Central memory CD4-positive, alpha-beta T cell (primary cell): ENCODE measurements around the gene TAS2R13.

Source experiments
- DNase-seq: peaks from one replicate; pipeline ENCODE4 v3.0.0; 2022
- total RNA-seq, 3 experiments: gene quantifications; one replicate each; lab custom pipeline; 2026; lab: John Stamatoyannopoulos, UW

TAS2R13 gene
- total RNA-seq = 0.53 to 0.96 (median 0.71) reads per million in 3 experiments

- DNase-seq = no peak
These were observed at the start of gene TAS2R13 for GRCh38 chr12:10909462-10909861. TSS of gene TAS2R13 (minus strand) at chr12:10909562. CDS start at chr12:10909298, 264 bp downstream.

GRCh38 chr12:10957741-10958140 is 48.4 kb upstream of the TAS2R13 start:
- DNase-seq = no peak

GRCh38 chr12:10956085-10956484 is 46.7 kb upstream of the TAS2R13 start:
- no peak for DNase-seq

- no peak for DNase-seq
These were observed 43.3 kb upstream of the TAS2R13 start for GRCh38 chr12:10952645-10953044.

GRCh38 chr12:10943167-10943566 is 33.8 kb upstream of the TAS2R13 start:
- DNase-seq = no peak

- no peak for DNase-seq
These were observed 32.7 kb upstream of the TAS2R13 start for GRCh38 chr12:10941916-10942607.

- no peak for DNase-seq
These were observed 32.0 kb upstream of the TAS2R13 start for GRCh38 chr12:10941369-10941768.

- no peak for DNase-seq
These were observed 31.0 kb upstream of the TAS2R13 start for GRCh38 chr12:10940389-10940788.

- DNase-seq = no peak
These were observed 29.8 kb upstream of the TAS2R13 start, which contains the start of gene TAS2R14 for GRCh38 chr12:10939163-10939562. TSS of gene TAS2R14 (minus strand) at chr12:10939263. CDS start at chr12:10939207, 56 bp downstream.

- DNase-seq = no peak
These were observed 27.1 kb upstream of the TAS2R13 start for GRCh38 chr12:10936506-10936905.

- DNase-seq = no peak
These were observed 19.5 kb upstream of the TAS2R13 start, which contains the start of gene PRH2 for GRCh38 chr12:10928746-10929286. TSS of gene PRH2 (plus strand) at chr12:10929236. CDS start at chr12:10929274, 38 bp downstream.

- no peak for DNase-seq
These were observed 16.9 kb upstream of the TAS2R13 start for GRCh38 chr12:10926269-10926668.

- no peak for DNase-seq
These were observed 10.4 kb upstream of the TAS2R13 start for GRCh38 chr12:10919809-10920208.

- no peak for DNase-seq
These were observed 1.0 kb upstream of the TAS2R13 start for GRCh38 chr12:10910380-10910779.

GRCh38 chr12:10904686-10905085 is 4.7 kb downstream of the TAS2R13 start:
- no peak for DNase-seq

- no peak for DNase-seq
These were observed 7.9 kb downstream of the TAS2R13 start for GRCh38 chr12:10901427-10901826.

GRCh38 chr12:10900972-10901371 is 8.4 kb downstream of the TAS2R13 start:
- no peak for DNase-seq

GRCh38 chr12:10900530-10900929 is 8.8 kb downstream of the TAS2R13 start:
- DNase-seq = no peak

- DNase-seq = no peak
These were observed 12.5 kb downstream of the TAS2R13 start for GRCh38 chr12:10896854-10897253.

- DNase-seq = no peak
These were observed 17.4 kb downstream of the TAS2R13 start for GRCh38 chr12:10891937-10892336.

GRCh38 chr12:10889226-10889625 is 20.1 kb downstream of the TAS2R13 start:
- no peak for DNase-seq

- DNase-seq = no peak
These were observed 25.2 kb downstream of the TAS2R13 start, which contains the start of gene PRH1 for GRCh38 chr12:10884086-10884725. TSS of gene PRH1 (minus strand) at chr12:10884255. CDS start at chr12:10884217, 38 bp downstream.

GRCh38 chr12:10873378-10873777 is 36.0 kb downstream of the TAS2R13 start:
- DNase-seq = no peak

- no peak for DNase-seq
These were observed 42.0 kb downstream of the TAS2R13 start for GRCh38 chr12:10867381-10867780.
